ENCODE data around the gene ANKRD39.
"Not testable (repeated sequence)": the region's sequence is repeated elsewhere in the genome, so short reads cannot be mapped to it uniquely, and the experiment has no call there.

The ANKRD39 gene

DNA sequence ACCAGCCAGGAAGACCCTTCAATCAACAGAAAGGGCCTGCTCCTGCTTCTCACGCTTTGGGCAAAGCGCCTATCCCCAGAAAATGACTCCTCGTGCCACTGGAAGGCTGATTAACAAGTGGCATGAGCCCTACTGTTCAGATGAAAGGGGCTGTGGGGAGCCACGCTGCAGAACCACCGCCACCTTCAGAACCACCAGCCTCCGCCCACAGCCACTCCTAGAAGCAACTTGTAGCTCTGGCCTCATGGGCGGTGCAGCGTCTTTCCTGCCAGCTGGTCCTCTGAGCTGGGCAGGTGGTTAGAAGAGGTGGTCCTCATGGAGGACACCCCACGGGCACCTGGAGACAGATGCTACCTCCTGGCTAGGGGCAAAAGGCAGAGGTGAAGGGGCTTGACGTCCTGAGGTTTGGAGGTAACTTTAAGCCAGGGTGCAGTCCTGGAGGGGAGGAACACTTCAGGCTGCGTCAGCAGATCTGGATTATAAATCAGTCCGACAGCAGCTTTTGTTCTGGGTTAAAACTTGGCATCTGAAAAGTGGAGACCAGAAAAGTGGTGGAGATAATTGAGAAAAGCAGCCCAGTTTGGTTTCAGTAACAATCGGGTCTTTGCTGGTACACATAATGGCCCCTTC lies 12.9 kb upstream of the ANKRD39 start:
- DNase-seq (ENCODE audit: low read depth in 2 of 2), result peak in 1 of 2 donors; percentile 34

GRCh38 chr2:96869822-96870625 lies 12.2 kb upstream of the ANKRD39 start, which contains the start of gene SEMA4C:
Gene SEMA4C, minus strand, starts transcription at chr2:96870080. Its CDS starts 2,194 bp downstream, at chr2:96867886.
- no peak for DNase-seq (ENCODE audit: low read depth in 2 of 2)

- no peak for DNase-seq (ENCODE audit: low read depth in 2 of 2)
Measured at GRCh38 chr2:96869281-96869821, 11.5 kb upstream of the ANKRD39 start.

- DNase-seq (ENCODE audit: low read depth in 2 of 2), result peak in 1 of 2 donors; percentile 58
Measured at GRCh38 chr2:96868555-96869280, 10.9 kb upstream of the ANKRD39 start.

- DNase-seq (ENCODE audit: low read depth in 2 of 2), result peak in 1 of 2 donors; percentile 30
Measured at GRCh38 chr2:96867756-96868554, 10.1 kb upstream of the ANKRD39 start.

DNA sequence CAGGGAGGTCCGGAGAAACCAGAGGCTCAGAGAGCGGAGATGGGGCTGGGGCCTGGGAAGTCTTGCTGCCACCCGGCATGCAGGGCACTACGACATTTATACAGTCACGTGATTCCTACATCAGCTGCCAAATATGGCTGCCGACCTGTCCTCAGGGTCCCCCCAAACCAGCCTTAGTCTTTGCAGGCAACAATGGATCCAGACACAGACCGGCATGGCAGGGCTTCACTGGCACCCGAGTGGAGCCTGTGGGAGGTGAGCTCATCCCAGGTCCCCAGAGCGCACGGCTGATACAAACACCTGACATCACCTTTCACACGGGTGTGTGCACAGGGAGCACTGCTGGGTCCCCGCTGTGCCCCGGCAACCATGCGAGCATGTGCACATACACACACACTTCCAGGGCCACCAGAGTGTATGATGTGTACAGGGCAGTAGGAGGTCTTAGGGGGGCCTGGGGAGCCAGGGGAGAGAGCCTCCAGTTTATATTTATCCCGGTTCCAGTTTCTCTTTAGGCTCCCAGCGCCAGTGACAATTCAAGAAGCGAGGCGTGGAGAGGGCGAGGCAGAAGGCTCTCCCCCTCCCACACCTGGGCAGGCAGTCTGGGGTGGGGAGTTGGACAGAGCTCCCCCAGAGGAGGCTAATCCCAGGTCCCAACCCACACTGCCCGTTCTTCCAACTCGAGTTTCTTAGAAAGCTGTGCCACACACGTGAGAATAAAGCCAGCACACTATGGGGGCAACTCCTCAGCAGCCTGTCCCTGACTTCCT lies 9.4 kb upstream of the ANKRD39 start:
- DNase-seq (ENCODE audit: low read depth in 2 of 2), result no peak

- DNase-seq (ENCODE audit: low read depth in 2 of 2), result no peak
Measured at GRCh38 chr2:96866586-96866985, 8.8 kb upstream of the ANKRD39 start.

GRCh38 chr2:96866149-96866548 lies 8.3 kb upstream of the ANKRD39 start:
- DNase-seq (ENCODE audit: low read depth in 2 of 2), result no peak

GRCh38 chr2:96865654-96866053 lies 7.8 kb upstream of the ANKRD39 start:
- DNase-seq (ENCODE audit: low read depth in 2 of 2), result no peak

- no peak for DNase-seq (ENCODE audit: low read depth in 2 of 2)
Measured at GRCh38 chr2:96864343-96865091, 6.7 kb upstream of the ANKRD39 start.

- no peak for DNase-seq (ENCODE audit: low read depth in 2 of 2)
Measured at GRCh38 chr2:96863575-96864342, 5.9 kb upstream of the ANKRD39 start.

DNA sequence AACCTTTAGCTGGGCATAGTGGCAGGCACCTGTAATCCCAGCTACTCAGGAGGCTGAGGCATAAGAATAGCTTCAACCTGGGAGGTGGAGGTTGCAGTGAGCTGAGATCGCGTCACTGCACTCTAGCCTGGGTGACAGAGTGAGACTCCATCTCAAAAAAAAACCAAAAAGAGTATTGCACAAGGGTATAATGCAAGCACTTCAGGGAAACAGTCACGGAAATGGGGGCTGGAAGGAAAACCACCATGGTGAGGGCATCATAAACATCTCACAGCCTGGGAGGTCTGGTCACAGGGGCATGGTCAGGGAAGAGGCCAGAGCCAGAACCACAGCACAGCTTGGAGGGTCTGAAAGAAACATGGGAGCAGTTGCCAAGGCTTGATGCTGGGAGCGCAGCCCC lies 5.2 kb upstream of the ANKRD39 start:
- DNase-seq (ENCODE audit: low read depth in 2 of 2), result not testable (repeated sequence)

DNA sequence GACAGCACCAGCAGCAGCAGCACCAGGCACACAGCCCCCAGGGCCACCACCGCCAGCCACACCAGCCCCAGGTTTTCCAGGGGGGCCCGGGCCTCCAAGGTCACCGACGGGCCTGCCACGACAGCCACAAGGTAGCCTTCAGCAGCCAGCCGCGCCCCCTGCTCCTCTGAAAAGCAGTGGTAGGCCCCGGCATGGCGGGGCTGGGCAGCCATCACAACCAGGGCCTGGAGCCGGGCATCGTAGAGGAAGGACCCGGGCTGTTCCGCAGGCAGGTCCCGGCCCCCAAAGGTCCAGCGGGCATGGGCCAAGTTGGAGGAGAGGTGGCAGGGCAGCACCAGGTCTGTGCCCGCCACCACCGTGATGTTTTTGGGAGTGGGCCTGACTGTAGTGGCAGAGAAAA lies 3.3 kb upstream of the ANKRD39 start:
- no peak for DNase-seq (ENCODE audit: low read depth in 2 of 2)

GRCh38 chr2:96860065-96861029 lies 2.5 kb upstream of the ANKRD39 start:
- DNase-seq (ENCODE audit: low read depth in 2 of 2), result peak in 1 of 2 donors; percentile 35

- no peak for DNase-seq (ENCODE audit: low read depth in 2 of 2)
Measured at GRCh38 chr2:96859681-96860064, 1.9 kb upstream of the ANKRD39 start.

DNA sequence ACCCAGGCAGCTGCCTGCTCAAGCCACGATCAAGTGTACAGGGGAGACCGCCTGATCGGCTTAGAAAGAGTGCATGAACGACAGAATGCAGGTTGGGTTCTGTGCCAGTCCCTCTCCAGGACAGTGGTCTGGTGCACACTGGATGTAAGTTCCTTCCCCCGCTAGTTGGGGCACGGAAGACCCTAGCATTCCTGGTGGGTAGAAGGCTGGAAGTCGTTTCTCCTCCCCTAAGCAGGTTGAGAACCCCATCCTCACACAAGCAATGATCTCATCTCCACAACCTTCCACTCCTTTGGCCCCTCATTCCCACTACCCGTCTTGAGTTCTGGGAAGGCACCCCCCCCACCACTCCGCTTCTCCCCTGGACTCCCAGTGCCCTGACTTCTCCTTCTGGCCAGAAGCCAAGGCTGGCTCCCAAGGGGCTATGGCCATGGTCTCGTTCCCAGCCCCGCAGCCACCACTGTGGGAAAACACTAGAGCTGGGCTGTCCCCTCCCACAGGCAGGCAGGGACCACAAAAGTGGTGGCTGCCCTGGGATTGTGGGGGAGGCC lies 1.4 kb upstream of the ANKRD39 start:
- no peak for DNase-seq (ENCODE audit: low read depth in 2 of 2)

DNA sequence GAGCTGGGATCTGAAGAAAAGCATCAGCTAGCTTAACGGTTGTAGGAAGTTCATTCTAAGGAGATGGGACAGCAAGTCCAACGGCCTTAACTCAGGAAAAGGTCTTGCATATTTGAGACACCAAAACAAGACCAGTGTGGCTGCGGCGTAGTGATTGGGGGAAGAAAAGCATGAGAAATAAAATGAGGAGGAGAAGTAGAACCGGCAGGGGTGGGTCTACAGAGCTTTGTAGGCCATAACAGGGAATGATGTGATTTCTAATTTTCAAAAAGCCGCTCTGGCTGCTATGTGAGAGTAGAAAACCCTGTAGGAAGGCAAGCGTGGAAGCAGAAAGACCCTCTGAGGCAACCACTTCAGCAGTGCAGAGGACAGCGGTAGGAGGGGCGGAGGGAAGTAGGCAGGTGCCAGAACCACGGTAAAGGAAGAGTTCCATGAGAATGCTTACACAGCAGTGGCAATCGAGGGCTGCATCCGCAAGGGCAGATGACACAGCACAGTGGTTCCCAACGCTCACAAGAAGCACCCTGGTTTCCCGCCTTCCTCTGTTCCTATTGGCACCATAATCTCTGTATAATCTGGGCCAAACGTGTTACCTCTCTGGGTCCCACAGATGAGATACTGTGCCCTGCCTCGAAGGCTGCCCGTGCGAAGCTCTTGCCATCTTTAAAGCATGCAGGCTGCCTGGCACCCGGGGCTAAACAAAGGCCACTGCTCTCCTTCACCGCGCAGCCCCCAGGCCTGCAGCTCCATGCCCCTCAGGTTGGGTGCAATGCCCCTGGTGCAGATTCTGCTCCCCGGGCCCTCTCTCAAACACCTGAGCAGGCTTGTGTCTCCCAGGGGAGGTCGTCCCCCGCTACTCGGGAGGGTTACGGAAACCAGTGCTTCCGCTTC lies 795 bp downstream of the ANKRD39 start:
- DNase-seq (ENCODE audit: low read depth in 2 of 2), result no peak
